Measurements from ENCODE around the gene KCNN4.

DNA sequence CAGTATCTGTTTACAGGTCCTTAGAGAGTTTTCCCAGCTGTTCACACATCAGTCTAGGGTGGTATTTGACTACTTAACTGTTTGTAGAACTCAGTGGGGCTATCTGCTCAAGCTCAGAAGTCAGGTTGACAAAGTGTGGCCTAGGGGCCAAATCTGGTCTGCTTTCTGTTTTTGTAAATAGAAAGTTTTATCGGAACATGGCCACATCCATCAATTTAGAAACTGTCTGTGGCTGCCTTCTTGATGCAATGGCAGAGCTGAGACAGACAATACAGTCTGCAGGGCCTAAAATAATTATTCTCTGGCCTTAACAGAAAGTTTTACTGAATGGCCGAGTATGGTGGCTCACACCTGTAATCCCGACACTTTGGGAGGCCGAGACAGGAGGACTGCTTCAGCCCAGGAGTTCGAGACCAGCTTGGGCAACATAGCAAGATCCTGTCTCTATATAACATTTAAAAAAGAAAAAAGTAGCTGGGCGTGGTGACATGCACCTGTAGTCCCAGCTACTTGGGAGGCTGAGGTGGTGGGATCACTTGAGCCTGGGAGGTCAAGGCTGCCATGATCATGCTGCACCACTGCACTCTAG is 28.4 kb downstream of the KCNN4 start:
- TF ChIP-seq CTCF (IDR thresholded peaks at IDR 0.05; ENCODE audit: extremely low read depth in 1 of 2, insufficient read depth in 1 of 2, low read depth in 1 of 2, low read length in 2 of 2) (no peak), MAX (IDR thresholded peaks at IDR 0.05; ENCODE audit: insufficient read depth, insufficient read length) (no peak), POLR2A (IDR thresholded peaks at IDR 0.05; ENCODE audit: low read depth, low read length) (no peak), EZH2 (IDR thresholded peaks at IDR 0.05; ENCODE audit: borderline replicate concordance, low read depth, low read length, severe bottlenecking) (no peak), MYC (IDR thresholded peaks at IDR 0.05; ENCODE audit: low read depth, low read length) (no peak), GATA2 (IDR thresholded peaks at IDR 0.05; ENCODE audit: insufficient read depth, insufficient read length, low read depth, low read length) (no peak), POLR2AphosphoS5 (IDR thresholded peaks at IDR 0.05; ENCODE audit: insufficient read depth, low read depth, low read length) (no peak)
